OCI-LY7 (cell line): ENCODE data around the gene ITPKA.

Experiments
- EZH2phosphoT487 ChIP-seq: fragments of 200-600 bp; sonication (generic); IDR thresholded peaks from 2 replicates; pipeline ENCODE4 v1.6.1; 2018; ENCODE audit warnings: low read depth, borderline replicate concordance, mild to moderate bottlenecking, mixed run types, antibody characterized with exemption, low read length, moderate library complexity, mixed read lengths
- TF ChIP-seq, protein P1 (sequence below): fragments of 200-600 bp; sonication (generic); conservative IDR thresholded peaks from 2 replicates; pipeline ENCODE4 v1.5.1; 2014; ENCODE audit warnings: mild to moderate bottlenecking, antibody characterized with exemption, low read length, moderate library complexity, mixed read lengths

- TF ChIP-seq, protein P1, sequence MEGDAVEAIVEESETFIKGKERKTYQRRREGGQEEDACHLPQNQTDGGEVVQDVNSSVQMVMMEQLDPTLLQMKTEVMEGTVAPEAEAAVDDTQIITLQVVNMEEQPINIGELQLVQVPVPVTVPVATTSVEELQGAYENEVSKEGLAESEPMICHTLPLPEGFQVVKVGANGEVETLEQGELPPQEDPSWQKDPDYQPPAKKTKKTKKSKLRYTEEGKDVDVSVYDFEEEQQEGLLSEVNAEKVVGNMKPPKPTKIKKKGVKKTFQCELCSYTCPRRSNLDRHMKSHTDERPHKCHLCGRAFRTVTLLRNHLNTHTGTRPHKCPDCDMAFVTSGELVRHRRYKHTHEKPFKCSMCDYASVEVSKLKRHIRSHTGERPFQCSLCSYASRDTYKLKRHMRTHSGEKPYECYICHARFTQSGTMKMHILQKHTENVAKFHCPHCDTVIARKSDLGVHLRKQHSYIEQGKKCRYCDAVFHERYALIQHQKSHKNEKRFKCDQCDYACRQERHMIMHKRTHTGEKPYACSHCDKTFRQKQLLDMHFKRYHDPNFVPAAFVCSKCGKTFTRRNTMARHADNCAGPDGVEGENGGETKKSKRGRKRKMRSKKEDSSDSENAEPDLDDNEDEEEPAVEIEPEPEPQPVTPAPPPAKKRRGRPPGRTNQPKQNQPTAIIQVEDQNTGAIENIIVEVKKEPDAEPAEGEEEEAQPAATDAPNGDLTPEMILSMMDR = no peak
- TF ChIP-seq EZH2phosphoT487 = no peak
Measured at GRCh38 chr15:41510728-41511127, 17.1 kb downstream of the ITPKA start.
